IMR-90 (cell line): ENCODE measurements around the gene EML5. TPM values are rescaled to one million over a fixed set of nuclear protein-coding genes. Genes with fewer than 3 reads are reported as not detected.

ENCODE experiments used
- ATAC-seq: fragments of 200-7000 bp; cut with Tn5 transposase; 2 replicates; pipeline ENCODE4 v1.9.1; 2020; ENCODE audit warnings: low read depth, mild to moderate bottlenecking, moderate library complexity
- BruUV-seq: library from RNA; stranded (reverse); fragments of 400-500 nt; replicated peaks from 2 replicates; lab custom pipeline; 2021; lab: Mats Ljungman, UMichigan
- CTCF ChIA-PET: fragments of 300-600 bp; formaldehyde crosslinking; extraction: SDS; loops from one replicate; lab custom pipeline; 2021; ENCODE audit warnings: antibody characterized with exemption; lab: Yijun Ruan, JAX
- POLR2A ChIA-PET: fragments of 300-600 bp; sonication (Branson Sonifier 250); formaldehyde crosslinking; loops from one replicate; lab custom pipeline; 2022; ENCODE audit warnings: antibody characterized with exemption; ENCODE audit not compliant: unreplicated experiment; lab: Charles Lee
- DNase-seq: peaks from one replicate; pipeline ENCODE4 v3.0.0; 2013
- H2AFZ ChIP-seq: replicated peaks from 2 replicates; pipeline ENCODE3; 2013; ENCODE audit warnings: low read length, mild to moderate bottlenecking; ENCODE audit not compliant: poor library complexity
- H2AK5ac ChIP-seq: 2 replicates; pipeline ENCODE4 v1.6.1; 2013; ENCODE audit warnings: low read depth, low read length, inconsistent platforms
- H2AK9ac ChIP-seq: replicated peaks from 2 replicates; pipeline ENCODE3; 2013; ENCODE audit warnings: mild to moderate bottlenecking, low read depth, low read length, moderate library complexity; ENCODE audit not compliant: poor library complexity
- H2BK120ac ChIP-seq: 2 replicates; pipeline ENCODE4 v1.6.1; 2013; ENCODE audit warnings: low read depth, low read length, inconsistent platforms
- H2BK15ac ChIP-seq: 3 replicates; pipeline ENCODE4 v1.6.1; 2013; ENCODE audit warnings: low read depth, low read length, inconsistent platforms
- H2BK20ac ChIP-seq: 2 replicates; pipeline ENCODE4 v1.6.1; 2013; ENCODE audit warnings: low read depth, mild to moderate bottlenecking, inconsistent platforms, low read length, moderate library complexity
- H2BK5ac ChIP-seq: 2 replicates; pipeline ENCODE4 v1.6.1; 2013; ENCODE audit warnings: mild to moderate bottlenecking, low read depth, low read length, inconsistent platforms; ENCODE audit not compliant: poor library complexity, severe bottlenecking
- H3K14ac ChIP-seq: replicated peaks from 2 replicates; pipeline ENCODE4 v1.6.1; 2013; ENCODE audit warnings: low read depth, low read length, inconsistent platforms
- H3K18ac ChIP-seq: 2 replicates; pipeline ENCODE4 v1.6.1; 2013; ENCODE audit warnings: low read depth, low read length, control low read depth
- H3K23ac ChIP-seq: 2 replicates; pipeline ENCODE4 v1.6.1; 2013; ENCODE audit warnings: low read depth, low read length, inconsistent platforms
- H3K27ac ChIP-seq: 2 replicates; pipeline ENCODE4 v1.5.1; 2013; ENCODE audit warnings: mild to moderate bottlenecking, control low read depth, low read length; ENCODE audit not compliant: insufficient read depth
- H3K27me3 ChIP-seq: 2 replicates; pipeline ENCODE4 v1.6.1; 2013; ENCODE audit warnings: low read length; ENCODE audit not compliant: control insufficient read depth, insufficient read depth
- H3K36me3 ChIP-seq: 2 replicates; pipeline ENCODE4 v1.6.1; 2013; ENCODE audit warnings: low read length, mixed read lengths; ENCODE audit not compliant: control insufficient read depth, insufficient read depth
- H3K4ac ChIP-seq: 2 replicates; pipeline ENCODE4 v1.6.1; 2013; ENCODE audit warnings: low read depth, low read length, inconsistent platforms
- H3K4me1 ChIP-seq: 2 replicates; pipeline ENCODE4 v1.6.1; 2013; ENCODE audit warnings: low read length, mixed read lengths; ENCODE audit not compliant: control insufficient read depth, insufficient read depth
- H3K4me2 ChIP-seq: 2 replicates; pipeline ENCODE4 v1.6.1; 2013; ENCODE audit warnings: low read depth, mild to moderate bottlenecking, control low read depth, low read length, moderate library complexity
- H3K4me3 ChIP-seq: 2 replicates; pipeline ENCODE4 v1.5.1; 2013; ENCODE audit warnings: low read depth, mild to moderate bottlenecking, control low read depth, low read length, moderate library complexity; ENCODE audit not compliant: insufficient read depth
- H3K56ac ChIP-seq: 2 replicates; pipeline ENCODE4 v1.6.1; 2013; ENCODE audit warnings: low read length, inconsistent platforms; ENCODE audit not compliant: insufficient read depth; ENCODE audit errors: extremely low read depth
- H3K79me1 ChIP-seq, 2 experiments: 2 replicates each; pipeline ENCODE4 v1.6.1; 2013; ENCODE audit warnings: low read length in 2 of 2, inconsistent platforms in 1 of 2, low read depth in 1 of 2
- H3K9ac ChIP-seq: 2 replicates; pipeline ENCODE4 v1.6.1; 2013; ENCODE audit warnings: low read depth, low read length, control low read depth
- H3K9me1 ChIP-seq: 2 replicates; pipeline ENCODE4 v1.6.1; 2013; ENCODE audit warnings: low read length, inconsistent platforms; ENCODE audit not compliant: insufficient read depth
- H3K9me3 ChIP-seq: 2 replicates; pipeline ENCODE4 v1.6.1; 2013; ENCODE audit warnings: low read length; ENCODE audit not compliant: control insufficient read depth, insufficient read depth
- H4K20me1 ChIP-seq: 2 replicates; pipeline ENCODE4 v1.6.1; 2013; ENCODE audit warnings: low read length, inconsistent platforms; ENCODE audit not compliant: insufficient read depth
- H4K5ac ChIP-seq: 2 replicates; pipeline ENCODE4 v1.6.1; 2013; ENCODE audit warnings: mild to moderate bottlenecking, low read depth, low read length, control low read depth
- H4K8ac ChIP-seq, 2 experiments: 2 replicates each; pipeline ENCODE4 v1.6.1; 2013; ENCODE audit warnings: low read depth in 2 of 2, low read length in 2 of 2, control low read depth in 1 of 2, inconsistent platforms in 1 of 2
- H4K91ac ChIP-seq: 2 replicates; pipeline ENCODE4 v1.6.1; 2013; ENCODE audit warnings: low read depth, low read length, inconsistent platforms; ENCODE audit not compliant: insufficient read depth
- WGBS, 2 experiments: methylation state at CpG; one replicate each; pipeline versions ENCODE4 v1.1.5 to v1.1.7; 2013; ENCODE audit warnings: missing lambda C conversion rate in 2 of 2; ENCODE audit not compliant: insufficient read length in 1 of 2; ENCODE audit errors: extremely low coverage in 2 of 2; 5-methylcytosine and 5-hydroxymethylcytosine counted together
- dilution Hi-C: fragments of 300-500 bp; cut with HindIII; formaldehyde crosslinking; loops from one replicate; pipeline ENCODE4 v1.14.3; 2018; ENCODE audit warnings: low sequenced_read_pairs; ENCODE audit not compliant: unreplicated experiment
- in situ Hi-C: fragments of 300-500 bp; cut with MboI; formaldehyde crosslinking; loops from 3 replicates; pipeline ENCODE4 v1.14.3; 2019; ENCODE audit warnings: low sequenced_read_pairs, inconsistent platforms, mixed read lengths
- intact Hi-C: fragments of 100-400 bp; cut with micrococcal nuclease; formaldehyde crosslinking; loops from 2 replicates; pipeline ENCODE4 v1.10.0; 2022
- polyA plus RNA-seq, 3 experiments: library from polyadenylated mRNA; depleted of rRNA; stranded (reverse); fragments of >200 nt; gene quantifications; 2 replicates each; pipeline ENCODE4 v1.2.3, GENCODE V29; 2012; ENCODE audit warnings: low replicate concordance in 1 of 3
- total RNA-seq: library from RNA; depleted of rRNA; stranded (reverse); fragments of >200 nt; gene quantifications from 2 replicates; pipeline ENCODE4 v1.2.3, GENCODE V29; 2012
- TF ChIP-seq, protein P1 (sequence below): conservative IDR thresholded peaks from 2 replicates; pipeline ENCODE4 v1.5.1; 2012; ENCODE audit warnings: mild to moderate bottlenecking, low read depth, low read length, improper control_type of control experiment

EML5 gene
- total and polyA plus RNA-seq, 2 of the 4 experiments (the other 2 are of a cell fraction): 8.1 to 22.2 TPM

DNA sequence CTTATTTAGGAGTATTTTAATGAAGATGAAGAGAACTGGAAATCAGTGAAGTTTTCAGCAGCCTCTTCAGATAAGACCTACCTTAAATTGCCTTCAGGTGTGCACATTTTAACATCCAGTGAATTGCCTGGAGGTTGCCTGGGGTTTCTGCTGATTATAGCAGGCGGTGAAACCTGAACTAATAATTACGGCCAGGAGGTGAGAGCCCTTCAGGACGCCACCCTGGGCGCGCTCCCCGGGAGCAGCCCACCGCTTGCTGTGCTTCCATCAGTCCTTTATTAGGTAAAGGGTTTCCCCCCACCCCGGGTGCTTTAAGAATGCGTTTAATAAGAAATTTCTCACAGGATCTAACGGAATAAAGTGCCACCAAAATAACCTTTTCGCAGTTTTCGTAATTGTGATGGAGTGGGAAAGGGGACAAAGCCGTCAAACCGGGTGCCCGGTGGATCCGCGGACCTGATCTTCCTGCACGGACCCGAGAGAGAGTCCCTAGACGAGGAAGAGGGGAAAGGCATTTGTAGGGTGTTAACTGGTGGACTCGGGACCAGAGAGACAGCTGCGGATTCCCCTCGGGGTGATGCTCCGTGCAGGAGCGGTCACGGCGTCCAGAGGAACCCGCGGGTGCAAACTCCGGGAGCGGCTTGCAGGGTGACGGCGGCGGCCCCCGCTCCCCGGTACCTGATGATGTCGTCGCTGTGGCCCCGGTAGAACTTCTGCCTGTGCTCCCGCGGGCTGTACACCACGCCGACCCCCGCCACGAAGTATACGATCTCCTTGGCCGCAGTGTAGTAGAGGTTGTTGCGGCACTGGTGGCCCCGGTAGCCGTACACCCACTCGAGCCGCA, 902 bp downstream of the EML5 start:
- H3K9ac ChIP-seq: peak overlapping the region; percentile 53; the same call in 1 of the 2 replicates
- H3K79me1 ChIP-seq: peaks cover 0 to 24% of the 10 kb centered on the region in 2 experiments; a peak in 2 of 4 replicates
- H3K4ac ChIP-seq: peak overlapping the region; percentile 85
- H3K23ac ChIP-seq: peak overlapping the region; percentile 94
- H4K91ac ChIP-seq: 0 out of 2 replicates have a peak overlapping the region, but pooled peaks have one; percentile 20
- 0 out of 2 replicates have a peak overlapping the region, but pooled peaks have one; percentile 21 for H3K56ac ChIP-seq
- H3K4me2 ChIP-seq: peak overlapping the region; percentile 76
- in situ Hi-C loops: no loop called here
- H4K20me1 ChIP-seq: no peaks in the 10 kb centered on the region
- ChIA-PET POLR2A (no interaction called here), CTCF (interaction anchor here (0.5 to 1.4 kb wide), 4 partner anchors 27 to 231 kb away, joined by 4 to 8 read pairs (median 4); no protein-coding TSS in a partner anchor)
- no peak overlapping the region; the same call in 1 of the 2 replicates for H2AK5ac ChIP-seq
- no peak overlapping the region; the same call in 2 of the 3 replicates for H2BK15ac ChIP-seq
- H3K4me1 ChIP-seq: 0 out of 2 replicates have a peak, but pooled peaks cover 1% of the 10 kb centered on the region
- dilution Hi-C loops: no loop called here
- H2BK120ac ChIP-seq: peak overlapping the region; percentile 64
- H3K27ac ChIP-seq: peak overlapping the region; percentile 39; the same call in 1 of the 2 replicates
- peak overlapping the region; percentile 40 to 72; a peak in 2 of 4 replicates for H4K8ac ChIP-seq
- peak; percentile 2; the same call in 1 of the 2 replicates for ATAC-seq
- peak overlapping the region; percentile 91 for H3K4me3 ChIP-seq
- H2BK5ac ChIP-seq: peak overlapping the region; percentile 75
- peaks cover 3% of the 10 kb centered on the region; the same call in 1 of the 2 replicates for H3K9me1 ChIP-seq
- peak overlapping the region; percentile 90 for H3K14ac ChIP-seq
- TF ChIP-seq, protein P1, sequence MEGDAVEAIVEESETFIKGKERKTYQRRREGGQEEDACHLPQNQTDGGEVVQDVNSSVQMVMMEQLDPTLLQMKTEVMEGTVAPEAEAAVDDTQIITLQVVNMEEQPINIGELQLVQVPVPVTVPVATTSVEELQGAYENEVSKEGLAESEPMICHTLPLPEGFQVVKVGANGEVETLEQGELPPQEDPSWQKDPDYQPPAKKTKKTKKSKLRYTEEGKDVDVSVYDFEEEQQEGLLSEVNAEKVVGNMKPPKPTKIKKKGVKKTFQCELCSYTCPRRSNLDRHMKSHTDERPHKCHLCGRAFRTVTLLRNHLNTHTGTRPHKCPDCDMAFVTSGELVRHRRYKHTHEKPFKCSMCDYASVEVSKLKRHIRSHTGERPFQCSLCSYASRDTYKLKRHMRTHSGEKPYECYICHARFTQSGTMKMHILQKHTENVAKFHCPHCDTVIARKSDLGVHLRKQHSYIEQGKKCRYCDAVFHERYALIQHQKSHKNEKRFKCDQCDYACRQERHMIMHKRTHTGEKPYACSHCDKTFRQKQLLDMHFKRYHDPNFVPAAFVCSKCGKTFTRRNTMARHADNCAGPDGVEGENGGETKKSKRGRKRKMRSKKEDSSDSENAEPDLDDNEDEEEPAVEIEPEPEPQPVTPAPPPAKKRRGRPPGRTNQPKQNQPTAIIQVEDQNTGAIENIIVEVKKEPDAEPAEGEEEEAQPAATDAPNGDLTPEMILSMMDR: no peak
- H2BK20ac ChIP-seq: peak overlapping the region; percentile 35
- intact Hi-C loops: loop anchor here (1.0 to 2.0 kb wide), 3 partner anchors 27 to 203 kb away; no protein-coding TSS in a partner anchor
- 4% methylated on average over 19 of the region's 52 CpGs; no CpG with 5 or more reads in 1 of the 2 experiments for WGBS, 2 experiments
- peak overlapping the region; percentile 99 for H2AFZ ChIP-seq
- no peak for DNase-seq
- H3K18ac ChIP-seq: peak overlapping the region; percentile 2; the same call in 1 of the 2 replicates
- peak overlapping the region; percentile 93 for H2AK9ac ChIP-seq
- no TSS peak for BruUV-seq
- no peak overlapping the region for H4K5ac ChIP-seq
- no peaks in the 10 kb centered on the region for H3K36me3 ChIP-seq
- H3K9me3 ChIP-seq: no peaks in the 10 kb centered on the region
- no peaks in the 10 kb centered on the region; the same call in 1 of the 2 replicates for H3K27me3 ChIP-seq
